HG03558 (cell line): ENCODE data around the gene SRPRA.

Experiments
- ATAC-seq: cut with Tn5 transposase; IDR thresholded peaks from one replicate; pipeline ENCODE4 v1.9.1; 2021; ENCODE audit warnings: moderate number of reproducible peaks; ENCODE audit not compliant: unreplicated experiment; ENCODE audit errors: extremely low read depth

The SRPRA gene

GRCh38 chr11:126232683-126233082 lies 36.0 kb downstream of the SRPRA start:
- no peak for ATAC-seq

- ATAC-seq, result no peak
Observed at GRCh38 chr11:126231725-126232459, 36.8 kb downstream of the SRPRA start.

DNA sequence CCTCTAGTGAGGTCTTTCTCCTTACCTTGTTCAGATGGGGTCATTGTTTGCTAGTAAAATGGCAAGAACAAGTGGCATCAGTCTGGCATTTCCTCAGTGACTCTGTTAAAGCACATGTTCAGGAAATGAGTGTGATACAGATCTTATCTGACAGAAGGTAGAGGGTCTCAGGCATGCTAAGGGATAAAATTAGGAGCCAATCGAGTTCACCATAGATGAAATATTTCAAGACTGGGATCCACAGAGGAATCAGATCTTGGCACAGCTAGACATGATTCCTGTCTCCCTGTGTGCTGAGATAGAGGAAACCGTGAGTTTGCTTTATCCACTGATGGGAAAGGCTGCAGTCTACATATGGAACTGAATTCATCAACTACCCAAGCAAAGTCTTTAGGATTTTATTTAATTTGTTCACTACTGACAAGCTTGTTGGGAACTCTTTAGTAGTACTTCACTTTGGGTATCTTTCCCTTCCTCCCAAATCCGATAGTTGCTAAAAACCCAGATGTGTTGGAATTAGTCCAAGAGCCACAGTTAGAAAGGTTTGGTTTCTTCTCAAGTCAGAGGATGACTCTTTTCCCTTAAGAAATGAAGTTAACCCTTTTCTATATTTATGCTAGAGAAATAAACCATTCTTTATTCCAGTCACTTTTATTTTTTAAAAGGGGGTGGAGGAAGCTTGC lies 38.7 kb downstream of the SRPRA start:
- ATAC-seq, result no peak

- ATAC-seq, result no peak
Observed at GRCh38 chr11:126226334-126227084, 42.2 kb downstream of the SRPRA start.

- no peak for ATAC-seq
Observed at GRCh38 chr11:126225295-126225665, 43.4 kb downstream of the SRPRA start.

GRCh38 chr11:126224647-126225294 lies 43.9 kb downstream of the SRPRA start:
- ATAC-seq, result no peak

DNA sequence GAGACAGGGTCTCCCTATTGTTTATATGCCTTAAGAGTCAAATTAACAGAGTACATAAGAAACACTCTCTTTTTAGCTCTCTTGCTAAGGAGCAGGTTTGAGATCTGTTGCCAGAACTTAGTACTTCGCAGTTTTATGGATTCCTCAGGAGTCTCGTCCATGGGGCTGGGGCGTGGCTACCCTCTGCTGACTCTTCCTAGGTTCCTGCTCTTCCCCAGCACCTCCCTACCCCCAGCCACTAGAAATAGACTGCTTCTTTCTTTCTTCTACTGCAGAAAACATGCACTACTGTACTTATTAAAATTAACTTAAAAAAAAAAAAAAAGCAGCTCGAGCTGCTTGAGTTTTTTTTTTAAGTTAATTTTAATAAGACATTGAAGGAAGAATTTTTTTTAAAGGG lies 49.1 kb downstream of the SRPRA start:
- no peak for ATAC-seq

GRCh38 chr11:126217491-126217890 lies 51.2 kb downstream of the SRPRA start:
- no peak for ATAC-seq

DNA sequence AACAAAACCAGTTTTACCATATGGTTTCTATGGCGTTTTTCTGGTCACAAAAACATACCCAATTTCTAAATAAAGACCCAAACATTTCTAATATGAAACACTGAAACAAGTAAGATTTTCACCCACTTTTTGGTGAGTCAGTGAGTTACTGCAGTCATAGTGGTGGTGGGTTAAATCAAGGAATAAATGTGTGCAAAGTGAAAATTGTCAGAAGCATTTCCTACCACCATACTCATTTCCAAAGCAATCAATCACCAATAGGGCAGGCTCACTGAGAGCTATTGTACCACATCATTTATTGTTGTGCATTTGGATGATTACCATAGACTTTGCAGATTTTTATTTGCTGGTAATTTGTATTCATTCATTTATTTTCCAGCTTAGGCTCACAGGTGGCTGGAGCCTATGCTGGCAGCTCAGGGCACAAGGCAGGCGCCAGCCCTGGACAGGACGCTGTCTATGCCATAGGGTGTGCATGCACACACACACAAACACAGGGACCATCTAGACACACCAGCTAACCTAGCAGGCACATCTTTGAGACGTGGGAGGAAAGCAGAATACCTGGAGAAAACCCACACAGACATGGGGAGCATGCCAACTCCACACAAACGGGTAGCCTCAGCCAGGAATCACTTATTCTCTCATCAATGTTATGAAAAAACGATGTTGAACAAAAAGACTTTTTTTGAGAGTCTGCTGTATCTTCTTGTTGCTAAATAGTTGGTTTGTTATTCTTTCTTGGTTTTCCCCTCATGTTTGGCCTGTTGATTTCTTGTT lies 52.0 kb downstream of the SRPRA start:
- no peak for ATAC-seq

DNA sequence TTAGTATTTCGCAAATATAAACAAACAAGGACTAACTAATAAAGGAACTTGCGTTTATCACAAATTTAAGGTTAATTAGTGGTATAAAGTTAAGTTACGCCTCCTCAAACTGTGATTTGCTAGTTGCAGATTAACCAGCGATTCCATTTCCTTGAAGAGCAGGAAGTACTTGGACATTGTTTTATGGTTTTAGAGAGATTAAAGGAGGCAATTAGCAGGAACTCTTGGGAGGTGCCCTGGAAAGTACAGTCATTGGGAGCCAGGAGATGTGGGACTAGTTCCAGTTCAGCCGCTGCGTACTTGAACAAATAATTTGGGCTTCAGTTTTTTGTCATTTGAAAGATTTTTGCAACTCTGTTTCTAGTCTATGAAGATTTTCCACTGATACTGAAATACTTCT lies 53.9 kb downstream of the SRPRA start:
- ATAC-seq, result no peak

DNA sequence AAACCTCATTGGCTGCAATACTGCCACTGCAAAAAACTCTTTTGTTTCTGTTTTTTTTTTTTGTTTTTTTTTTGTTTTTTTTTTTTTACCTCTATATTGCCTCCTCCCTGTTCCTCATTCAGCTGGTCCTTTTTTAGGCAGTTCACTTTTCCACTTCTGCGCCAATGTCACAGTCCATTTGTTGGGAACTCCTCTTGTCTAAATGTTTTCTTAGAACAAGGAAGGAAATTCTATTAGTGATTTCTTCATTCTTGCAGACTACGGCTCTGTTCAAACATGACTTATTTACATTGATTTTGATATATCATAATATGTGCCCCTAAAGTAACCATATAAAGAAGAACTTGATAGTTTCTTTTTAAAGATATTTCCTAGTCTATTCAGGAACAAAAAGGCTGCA lies 54.3 kb downstream of the SRPRA start:
- no peak for ATAC-seq
